Neural cell (in vitro differentiated cells): Measurements from ENCODE around the gene NMRK2. TPM values are rescaled to one million over a fixed set of nuclear protein-coding genes. Genes with fewer than 3 reads are reported as not detected.
"Not testable (repeated sequence)": the region's sequence is repeated elsewhere in the genome, so short reads cannot be mapped to it uniquely, and the experiment has no call there.

Experiments used
- H2AFZ ChIP-seq: fragments of 200-600, 300-800 bp; sonication (generic), shearing (Covaris generic); 2 replicates; pipeline ENCODE4 v1.6.0; 2014; ENCODE audit warnings: low read depth, mild to moderate bottlenecking, antibody characterized with exemption, low read length, moderate library complexity
- H3F3A ChIP-seq: fragments of 200-600 bp; shearing (Covaris generic); 2 replicates; pipeline ENCODE4 v1.6.1; 2016; ENCODE audit warnings: mild to moderate bottlenecking, moderate library complexity, mixed read lengths, antibody characterized with exemption, low read length; ENCODE audit not compliant: insufficient read depth, poor library complexity, severe bottlenecking
- H3K27ac ChIP-seq: fragments of 200-600, 300-800 bp; sonication (generic), shearing (Covaris generic); 2 replicates; pipeline ENCODE4 v1.5.1; 2014; ENCODE audit warnings: mild to moderate bottlenecking, low read length, moderate library complexity
- H3K27me3 ChIP-seq: fragments of 300-800, 200-600 bp; sonication (generic), shearing (Covaris generic); 2 replicates; pipeline ENCODE4 v1.6.0; 2014; ENCODE audit warnings: mild to moderate bottlenecking, low read depth, low read length, moderate library complexity; ENCODE audit not compliant: insufficient read depth
- H3K36me3 ChIP-seq: fragments of 300-800, 200-600 bp; sonication (generic), shearing (Covaris generic); 2 replicates; pipeline ENCODE4 v1.5.1; 2014; ENCODE audit warnings: mild to moderate bottlenecking, antibody characterized with exemption, low read length, moderate library complexity; ENCODE audit not compliant: insufficient read depth
- H3K4me2 ChIP-seq: fragments of 300-800, 200-600 bp; sonication (generic), shearing (Covaris generic); 2 replicates; pipeline ENCODE4 v1.6.0; 2014; ENCODE audit warnings: mild to moderate bottlenecking, low read length
- H3K4me3 ChIP-seq: fragments of 300-800, 200-600 bp; sonication (generic), shearing (Covaris generic); 2 replicates; pipeline ENCODE4 v1.5.1; 2014; ENCODE audit warnings: mild to moderate bottlenecking, low read length, moderate library complexity
- H3K79me2 ChIP-seq: fragments of 200-600 bp; shearing (Covaris generic); replicated peaks from 2 replicates; pipeline ENCODE4 v1.6.0; 2014; ENCODE audit warnings: mild to moderate bottlenecking, low read length, moderate library complexity; ENCODE audit not compliant: insufficient read depth
- H3K9ac ChIP-seq: fragments of 300-800, 200-600 bp; sonication (generic), shearing (Covaris generic); 2 replicates; pipeline ENCODE4 v1.6.1; 2016; ENCODE audit warnings: mild to moderate bottlenecking, low read length, mixed read lengths
- H3K9me2 ChIP-seq: fragments of 200-600 bp; shearing (Covaris generic); 2 replicates; pipeline ENCODE4 v1.6.1; 2016; ENCODE audit warnings: mild to moderate bottlenecking, low read length, mixed read lengths; ENCODE audit not compliant: insufficient read depth
- H3K9me3 ChIP-seq: fragments of 200-600, 300-800 bp; sonication (generic), shearing (Covaris generic); 2 replicates; pipeline ENCODE4 v1.6.1; 2016; ENCODE audit warnings: mild to moderate bottlenecking, mixed run types, low read length, moderate library complexity, mixed read lengths
- H4K20me1 ChIP-seq: fragments of 200-600 bp; shearing (Covaris generic); 2 replicates; pipeline ENCODE4 v1.6.1; 2016; ENCODE audit warnings: mild to moderate bottlenecking, mixed run types; ENCODE audit not compliant: insufficient read depth
- CTCF ChIP-seq: fragments of 450-650 bp; IDR thresholded peaks from 2 replicates; pipeline ENCODE4 v1.5.1; 2014; ENCODE audit warnings: antibody characterized with exemption, mild to moderate bottlenecking, moderate library complexity; ENCODE audit not compliant: poor library complexity, severe bottlenecking
- EP300 ChIP-seq: fragments of 450-650 bp; conservative IDR thresholded peaks from 2 replicates; pipeline ENCODE4 v1.6.1; 2014; ENCODE audit warnings: antibody characterized with exemption, mild to moderate bottlenecking, moderate library complexity; ENCODE audit not compliant: poor library complexity, severe bottlenecking
- EZH2 ChIP-seq: fragments of 200-600, 300-800 bp; shearing (Covaris generic), sonication (generic); IDR thresholded peaks from 2 replicates; pipeline ENCODE4 v1.6.1; 2014; ENCODE audit warnings: antibody characterized with exemption, low read length, borderline replicate concordance, mild to moderate bottlenecking; ENCODE audit not compliant: insufficient read depth, poor library complexity, severe bottlenecking
- MXI1 ChIP-seq: fragments of 450-650 bp; conservative IDR thresholded peaks from 2 replicates; pipeline ENCODE4 v1.6.1; 2014; ENCODE audit warnings: antibody characterized with exemption, mild to moderate bottlenecking; ENCODE audit not compliant: poor library complexity, severe bottlenecking
- POLR2AphosphoS5 ChIP-seq: IDR thresholded peaks from 2 replicates; pipeline ENCODE4 v1.6.1; 2012
- RAD21 ChIP-seq: fragments of 450-650 bp; conservative IDR thresholded peaks from 2 replicates; pipeline ENCODE4 v1.6.1; 2014; ENCODE audit warnings: antibody characterized with exemption, mild to moderate bottlenecking, moderate library complexity
- REST ChIP-seq: IDR thresholded peaks from 2 replicates; pipeline ENCODE4 v1.6.1; 2012; ENCODE audit warnings: borderline replicate concordance
- SMC3 ChIP-seq: fragments of 450-650 bp; conservative IDR thresholded peaks from 2 replicates; pipeline ENCODE4 v1.6.1; 2014; ENCODE audit warnings: antibody characterized with exemption, mild to moderate bottlenecking, moderate library complexity; ENCODE audit not compliant: poor library complexity
- TAF1 ChIP-seq: IDR thresholded peaks from 2 replicates; pipeline ENCODE4 v1.6.1; 2012; ENCODE audit warnings: low read depth
- polyA plus RNA-seq: library from polyadenylated mRNA; depleted of rRNA; stranded (reverse); fragments of >200 nt; gene quantifications from 2 replicates; pipeline ENCODE4 v1.2.3, GENCODE V29; 2014

The NMRK2 gene
- polyA plus RNA-seq, 1 donor from 2014 or later = not detected

GRCh38 chr19:3893509-3894179 is 39.2 kb upstream of the NMRK2 start:
- peaks cover 8% of the 10 kb centered on the region for H3K36me3 ChIP-seq
- H2AFZ ChIP-seq = no peak overlapping the region
- no peak overlapping the region for H3K4me3 ChIP-seq
- H3K9me3 ChIP-seq = peaks cover 4% of the 10 kb centered on the region
- no peaks in the 10 kb centered on the region for H3K9me2 ChIP-seq
- H3K9ac ChIP-seq = no peak overlapping the region
- no peaks in the 10 kb centered on the region for H4K20me1 ChIP-seq
- TF ChIP-seq EZH2 (no peak), RAD21 (no peak), EP300 (no peak), TAF1 (no peak), POLR2AphosphoS5 (no peak), REST (no peak), MXI1 (no peak), SMC3 (no peak), CTCF (no peak)
- no peak overlapping the region for H3K27ac ChIP-seq
- H3K4me2 ChIP-seq = no peak overlapping the region
- H3K79me2 ChIP-seq = no peaks in the 10 kb centered on the region
- H3K27me3 ChIP-seq = no peaks in the 10 kb centered on the region
- H3F3A ChIP-seq = no peaks in the 10 kb centered on the region

- H3K4me3 ChIP-seq, H3K4me2 ChIP-seq, H3K27ac ChIP-seq, H3F3A ChIP-seq, H3K79me2 ChIP-seq, H3K9me2 ChIP-seq, H2AFZ ChIP-seq, H4K20me1 ChIP-seq, H3K27me3 ChIP-seq, H3K9ac ChIP-seq, H3K9me3 ChIP-seq: not testable (repeated sequence)
- peaks cover 12% of the 10 kb centered on the region for H3K36me3 ChIP-seq
Measured at GRCh38 chr19:3894959-3895358, 37.9 kb upstream of the NMRK2 start.

GRCh38 chr19:3895788-3896187 is 37.1 kb upstream of the NMRK2 start:
- Histone ChIP-seq H2AFZ (no peak overlapping the region), H3K27ac (no peak overlapping the region), H3K4me3 (no peak overlapping the region), H3F3A (no peaks in the 10 kb centered on the region), H3K36me3 (peaks cover 12% of the 10 kb centered on the region), H4K20me1 (no peaks in the 10 kb centered on the region), H3K9me2 (no peaks in the 10 kb centered on the region), H3K9ac (no peak overlapping the region), H3K9me3 (peaks cover 4% of the 10 kb centered on the region), H3K4me2 (no peak overlapping the region), H3K27me3 (no peaks in the 10 kb centered on the region), H3K79me2 (no peaks in the 10 kb centered on the region)
- TF ChIP-seq MXI1 (no peak), CTCF (no peak), TAF1 (no peak), RAD21 (no peak), REST (no peak), EP300 (no peak), SMC3 (no peak), POLR2AphosphoS5 (no peak), EZH2 (no peak)
